Stimulated activated CD8-positive, alpha-beta memory T cell treated with anti-CD3 and anti-CD28 coated beads, Interleukin-2, amount 100 ng/mL, for 48 hours (primary cell): ENCODE results near the gene FBXW2.
"Not testable (repeated sequence)": the region's sequence is repeated elsewhere in the genome, so short reads cannot be mapped to it uniquely, and the experiment has no call there.

Experiments
- DNase-seq, 2 donors: peaks; one replicate each; pipeline ENCODE4 v3.0.0-alpha.2; 2020; ENCODE audit warnings: low read depth in 2 of 2

FBXW2 gene

DNA sequence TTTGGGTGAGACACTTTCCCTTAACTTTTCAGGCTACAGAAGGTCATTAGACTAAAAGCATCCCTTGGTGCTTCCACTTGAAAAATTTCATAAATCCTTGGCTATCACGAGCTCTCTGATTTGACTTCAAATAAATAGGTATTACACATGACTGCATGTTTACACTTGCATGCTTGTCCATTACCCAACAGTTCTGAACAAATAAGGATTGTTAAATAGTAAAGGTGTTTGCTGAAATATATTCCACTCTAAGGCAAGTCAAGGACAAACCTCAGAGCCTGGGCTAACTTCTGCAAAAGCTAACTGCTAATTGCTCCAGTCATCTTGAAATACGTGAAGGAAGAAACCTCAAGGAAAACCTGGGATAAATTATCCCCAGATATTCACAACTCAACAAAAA lies 14.5 kb downstream of the FBXW2 start:
- no peak for DNase-seq

DNA sequence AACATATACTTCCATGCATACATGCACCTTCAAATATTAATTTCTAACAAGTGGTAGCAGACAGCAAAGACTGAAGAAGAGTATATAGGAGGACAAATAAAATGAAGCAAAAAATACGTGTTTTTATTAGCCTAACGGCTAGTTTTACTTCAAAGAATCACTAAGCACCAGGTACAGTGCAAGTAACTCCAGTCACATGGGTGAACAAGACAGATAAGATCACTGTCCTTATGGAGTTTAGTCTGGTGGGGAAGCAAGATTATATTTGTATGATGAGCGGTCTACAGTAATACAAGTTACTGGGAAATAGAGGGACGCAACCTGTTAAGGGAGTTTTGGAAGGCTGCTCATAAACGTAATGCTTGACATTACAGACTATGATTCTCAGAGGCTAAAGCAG lies 16.0 kb downstream of the FBXW2 start:
- DNase-seq = no peak

DNA sequence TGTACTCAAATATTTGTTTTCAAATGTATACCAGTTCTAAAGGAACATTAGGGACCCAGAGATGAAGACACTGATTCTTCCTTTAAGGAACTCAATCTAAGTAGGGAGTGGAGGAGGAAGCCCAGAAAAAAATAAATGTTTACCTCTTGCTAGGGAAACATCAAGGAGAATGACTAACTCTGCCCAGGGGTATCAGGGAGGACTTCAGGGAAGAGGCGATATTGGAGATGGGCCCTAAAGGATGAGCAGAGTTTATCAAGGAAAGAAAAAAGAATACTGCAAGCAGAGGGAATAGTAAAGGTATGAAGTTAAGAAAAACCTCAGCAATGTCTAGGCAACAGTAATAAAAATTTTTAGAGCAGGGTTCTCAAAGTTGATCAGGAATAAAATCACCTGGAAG lies 16.4 kb downstream of the FBXW2 start:
- DNase-seq = no peak

DNA sequence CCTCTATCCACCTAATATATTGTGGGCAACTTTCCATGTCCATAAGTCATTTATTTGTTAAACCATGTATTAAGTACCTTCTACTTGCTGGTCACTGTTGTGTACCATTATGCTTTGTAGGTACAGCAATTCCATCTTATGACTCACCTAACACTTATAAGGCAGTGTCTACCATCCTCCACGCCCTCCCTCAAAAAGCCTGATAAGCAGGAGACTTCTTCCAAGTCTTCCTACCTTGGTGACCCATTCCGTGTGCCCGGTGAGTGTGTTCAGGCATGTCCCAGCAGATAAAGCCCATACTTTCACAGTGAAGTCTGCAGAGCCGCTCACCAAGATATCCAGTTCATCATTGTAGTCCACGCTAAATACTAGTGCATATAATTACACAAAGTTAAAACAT lies 17.4 kb downstream of the FBXW2 start:
- no peak for DNase-seq

DNA sequence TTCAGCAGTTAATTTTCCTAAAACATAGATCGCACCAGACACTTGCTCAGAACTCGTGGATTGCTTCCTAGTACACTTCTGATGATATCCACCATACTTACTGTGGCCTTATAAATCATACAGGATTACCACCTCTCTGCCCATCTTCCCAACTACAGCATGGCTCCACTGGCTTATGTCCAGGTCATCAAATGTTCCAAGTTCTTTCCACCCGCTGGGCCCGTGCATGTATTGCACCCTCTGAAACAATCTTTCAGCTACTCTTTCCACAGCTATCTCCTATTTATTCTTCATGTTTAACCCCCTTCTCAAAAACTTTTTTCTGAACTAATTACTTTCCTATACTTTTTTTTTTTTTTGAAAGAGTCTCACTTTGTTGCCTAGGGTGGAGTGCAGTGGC lies 18.5 kb downstream of the FBXW2 start:
- no peak for DNase-seq

DNA sequence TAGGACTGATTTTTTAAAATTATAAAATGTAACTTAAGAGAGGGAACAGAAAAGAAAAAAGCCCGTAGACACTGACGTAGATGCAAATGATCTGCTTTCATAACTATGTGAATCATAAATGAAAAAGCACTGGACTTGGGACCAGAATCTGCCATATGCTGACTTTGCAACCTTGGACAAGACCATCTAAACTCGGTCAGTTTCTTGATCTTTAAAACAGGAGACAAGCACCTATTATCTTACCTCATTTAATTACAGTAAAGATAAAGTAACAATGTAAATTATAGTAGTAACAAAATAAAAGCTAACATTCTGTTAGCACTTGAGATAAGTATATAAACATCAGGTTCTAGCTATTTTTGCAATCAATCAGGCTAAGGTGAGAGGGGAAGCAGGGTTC lies 20.0 kb downstream of the FBXW2 start:
- no peak for DNase-seq

DNA sequence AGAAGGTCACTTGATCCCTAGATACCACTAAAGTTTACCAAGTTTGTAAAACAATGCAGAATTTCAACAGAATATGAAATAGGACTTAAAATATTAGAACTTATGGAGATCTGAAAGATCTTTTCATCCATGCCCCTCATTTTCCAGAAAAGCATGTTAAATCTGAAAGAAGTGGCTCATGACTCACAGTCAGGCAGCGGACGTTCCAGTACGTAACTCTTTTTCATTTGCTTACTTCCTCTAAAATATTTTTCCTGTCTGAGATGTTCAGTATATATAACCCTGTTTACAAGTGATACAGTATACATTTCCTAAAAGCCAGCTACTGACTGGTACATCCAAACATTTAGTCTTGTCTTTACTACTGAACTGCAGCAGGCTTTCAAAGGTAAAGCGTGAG lies 22.3 kb downstream of the FBXW2 start:
- no peak for DNase-seq

DNA sequence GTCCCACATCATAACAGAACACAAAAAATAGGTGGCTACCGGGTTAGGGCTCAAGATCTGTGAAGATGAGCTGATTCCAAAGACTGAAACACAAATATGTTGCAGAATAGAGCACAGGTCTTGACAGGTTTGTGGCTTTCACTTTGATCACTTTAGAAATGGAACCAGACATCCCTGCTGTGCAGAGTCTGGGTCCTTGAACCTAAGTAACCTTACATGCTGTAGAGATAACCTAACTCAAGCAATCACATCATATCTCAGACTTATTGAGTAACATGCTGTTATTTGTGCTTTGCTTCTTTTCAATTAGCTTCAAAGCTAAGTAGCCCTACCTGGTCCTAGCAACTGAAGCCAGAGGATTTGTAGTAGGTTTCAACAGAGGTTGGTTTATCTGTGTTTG lies 24.3 kb downstream of the FBXW2 start:
- DNase-seq = no peak

DNA sequence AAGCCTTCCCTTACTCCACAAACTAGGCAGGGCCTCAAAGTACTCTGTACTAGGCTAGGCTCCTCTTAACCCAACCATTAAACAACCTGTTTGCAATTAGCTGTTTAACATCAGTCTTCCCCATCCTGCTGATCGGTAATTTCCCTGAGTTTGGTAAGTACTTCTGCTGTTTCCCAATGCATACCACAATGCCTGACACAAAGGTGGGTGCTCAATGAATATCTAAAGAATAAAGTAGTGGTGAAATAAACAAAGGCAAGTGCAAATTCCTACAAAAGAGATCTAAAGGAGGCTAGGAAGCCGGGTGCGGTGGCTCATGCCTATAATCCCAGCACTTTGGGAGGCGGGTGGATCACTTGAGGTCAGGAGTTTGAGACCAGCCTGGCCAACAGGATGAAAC lies 25.0 kb downstream of the FBXW2 start:
- DNase-seq = no peak

DNA sequence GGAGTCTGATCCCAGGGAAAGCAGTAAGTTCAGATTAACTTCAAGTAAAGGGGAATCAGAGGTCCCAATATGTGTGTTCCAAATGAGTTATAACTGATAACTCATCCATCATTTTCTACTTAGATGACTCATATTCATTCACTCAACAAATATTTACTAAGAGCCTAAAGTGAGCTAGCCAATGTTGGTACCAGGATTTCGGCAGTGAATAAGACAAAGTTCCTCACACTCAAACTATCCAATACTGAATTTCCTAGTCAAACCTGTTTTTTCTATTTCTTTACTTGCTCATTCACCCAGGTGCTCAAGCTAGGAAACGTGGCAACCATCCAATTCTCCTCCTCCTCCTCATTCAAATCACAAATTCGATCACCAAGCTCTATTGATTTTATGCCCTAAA lies 25.8 kb downstream of the FBXW2 start:
- DNase-seq = no peak

DNA sequence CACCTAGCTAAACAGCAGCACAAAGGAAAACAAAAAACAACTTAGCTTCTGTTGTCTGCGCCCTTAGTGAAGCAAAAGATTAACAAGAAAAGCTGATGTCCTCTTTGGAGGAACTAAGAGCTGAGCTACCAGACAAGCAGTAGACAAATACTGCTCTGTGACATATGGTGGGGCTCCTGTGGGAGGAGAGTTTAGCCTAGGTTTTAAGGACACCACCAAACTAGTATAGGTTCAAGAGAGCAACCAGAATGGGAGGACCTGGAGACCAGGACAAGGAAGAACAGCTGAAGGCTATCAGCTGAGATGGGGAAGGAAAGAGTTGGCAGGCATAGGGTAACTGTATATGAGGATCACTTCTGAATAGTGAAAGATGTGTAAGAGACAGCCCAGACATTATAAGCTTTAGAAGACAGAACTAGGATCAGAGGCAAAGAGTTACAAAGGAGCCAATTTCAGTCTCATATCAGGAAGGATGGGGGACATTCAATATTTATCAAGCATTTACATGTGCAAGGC lies 27.2 kb downstream of the FBXW2 start:
- no peak for DNase-seq

DNA sequence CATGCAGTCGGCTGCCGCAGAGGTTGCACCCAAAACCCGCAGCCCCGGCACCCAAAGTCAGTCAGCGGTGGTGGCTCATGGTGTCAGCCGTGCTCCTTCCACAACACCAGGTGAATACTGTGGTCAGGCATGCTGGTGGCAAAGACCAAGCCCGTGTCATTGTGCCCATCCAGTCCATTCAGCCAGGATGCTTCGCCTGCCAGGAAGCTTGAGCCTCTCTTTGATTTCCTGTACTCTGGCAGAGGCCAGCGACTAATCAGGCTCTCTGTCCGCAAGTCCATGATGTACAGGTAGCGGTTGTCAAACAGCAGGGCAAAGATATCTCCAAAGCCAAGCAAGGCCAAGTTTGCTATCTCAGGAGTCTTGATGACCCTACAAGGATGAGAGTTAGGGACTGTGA lies 28.7 kb downstream of the FBXW2 start:
- DNase-seq = no peak

DNA sequence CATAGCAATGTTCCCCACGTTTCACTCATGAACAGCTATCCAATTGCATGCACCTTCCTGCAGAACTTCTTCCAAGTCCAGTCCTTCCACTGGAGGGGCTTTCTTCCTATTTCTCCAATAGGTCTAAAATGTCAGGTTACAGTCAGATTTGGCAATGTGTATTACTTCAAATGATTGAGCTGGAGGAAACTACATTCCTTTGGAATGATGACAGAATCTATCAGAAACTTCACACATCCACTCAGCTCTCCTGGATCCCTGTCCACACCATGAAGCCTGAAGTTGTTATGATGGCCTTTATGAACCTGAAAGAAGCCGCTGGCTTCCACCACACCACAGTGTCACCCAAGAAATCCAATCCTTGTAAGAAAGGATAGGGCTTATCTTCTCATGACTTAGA lies 32.2 kb downstream of the FBXW2 start:
- no peak for DNase-seq

DNA sequence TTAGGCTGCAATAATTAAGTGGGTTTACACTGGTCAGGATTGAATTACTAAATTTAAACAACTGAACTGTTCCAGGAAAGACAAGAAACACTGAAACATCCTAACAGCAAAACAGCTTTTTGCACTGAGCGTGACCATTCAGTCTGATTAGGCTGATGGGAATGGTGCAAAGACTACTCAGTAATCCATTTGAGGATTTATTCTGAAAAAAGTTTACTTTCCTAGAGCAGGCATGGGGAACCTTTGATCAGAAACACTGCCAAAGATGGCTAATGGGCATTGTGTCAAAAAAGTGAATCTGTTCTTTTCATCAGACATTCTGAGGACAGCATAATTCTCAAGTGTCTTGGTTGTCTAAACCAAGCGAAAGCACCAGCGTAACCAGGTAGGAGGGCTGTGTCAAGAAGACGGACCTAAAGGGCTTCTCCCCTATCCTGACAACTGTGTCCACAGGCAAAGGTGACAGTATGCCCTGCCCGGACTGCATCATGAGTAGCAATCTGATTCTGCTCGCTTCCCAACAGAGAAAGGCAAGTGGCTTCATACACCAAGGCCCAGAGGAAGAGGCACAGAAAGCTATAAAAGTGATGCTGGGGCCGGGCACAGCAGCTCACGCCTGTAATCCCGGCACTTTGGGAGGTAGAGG lies 33.3 kb downstream of the FBXW2 start:
- DNase-seq = no peak

DNA sequence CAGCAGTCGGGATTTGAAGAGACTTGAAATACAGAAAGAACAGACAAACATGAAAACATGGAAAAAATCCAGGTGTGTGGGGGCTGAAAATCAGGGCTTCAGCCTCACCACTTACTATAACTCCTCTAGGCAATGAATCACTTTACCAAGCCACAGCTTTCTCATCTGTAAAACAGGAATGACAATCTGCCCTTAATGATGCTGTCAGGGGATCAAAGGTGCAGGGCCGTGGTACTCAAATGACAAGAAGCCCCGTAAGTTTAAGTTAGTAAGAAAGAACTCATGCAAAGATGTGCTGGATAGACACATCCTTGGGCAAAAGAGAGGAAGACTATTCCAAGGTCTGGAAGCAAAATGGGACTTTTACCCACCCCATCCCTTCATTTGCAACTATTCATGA lies 34.7 kb downstream of the FBXW2 start:
- no peak for DNase-seq

DNA sequence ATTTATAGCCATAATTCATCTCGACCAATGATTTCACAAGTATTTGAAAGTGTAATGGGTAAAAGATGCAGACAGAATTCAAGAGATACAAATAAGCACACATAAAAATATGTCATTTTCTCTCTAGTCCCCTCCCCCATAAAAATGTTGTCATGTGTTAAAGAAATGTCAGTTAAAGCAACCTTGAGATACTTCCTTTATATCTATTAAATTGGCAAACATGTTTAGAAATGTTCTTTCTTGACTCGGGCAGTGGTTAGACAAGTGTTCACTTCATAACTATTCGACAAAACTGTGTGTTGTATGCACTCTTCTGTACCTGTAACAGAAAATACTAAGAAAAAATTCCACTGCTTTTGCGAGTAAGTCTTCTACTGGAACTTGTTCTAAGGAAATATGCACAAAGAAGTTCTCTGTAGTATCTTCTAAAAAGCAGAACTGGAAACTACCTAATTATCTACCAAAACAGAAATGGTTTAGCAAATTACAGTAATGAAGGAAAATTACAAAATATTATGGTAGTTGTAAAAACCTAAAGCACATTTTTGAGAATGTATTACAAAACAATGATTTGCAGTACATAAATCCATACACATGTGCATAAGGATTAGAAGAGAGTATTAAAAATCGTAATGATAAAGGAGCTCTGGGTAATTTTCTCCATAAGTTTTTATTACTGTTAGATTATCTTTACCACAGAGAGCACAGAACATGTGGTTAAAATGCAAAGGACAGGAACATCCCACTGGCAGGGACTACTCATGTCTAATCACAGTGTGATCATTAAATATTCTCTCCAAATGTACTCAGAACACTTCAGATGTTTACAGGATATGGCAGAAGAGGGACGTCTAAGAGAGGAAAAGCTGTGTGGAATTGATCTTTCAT lies 35.9 kb downstream of the FBXW2 start:
- no peak for DNase-seq

DNA sequence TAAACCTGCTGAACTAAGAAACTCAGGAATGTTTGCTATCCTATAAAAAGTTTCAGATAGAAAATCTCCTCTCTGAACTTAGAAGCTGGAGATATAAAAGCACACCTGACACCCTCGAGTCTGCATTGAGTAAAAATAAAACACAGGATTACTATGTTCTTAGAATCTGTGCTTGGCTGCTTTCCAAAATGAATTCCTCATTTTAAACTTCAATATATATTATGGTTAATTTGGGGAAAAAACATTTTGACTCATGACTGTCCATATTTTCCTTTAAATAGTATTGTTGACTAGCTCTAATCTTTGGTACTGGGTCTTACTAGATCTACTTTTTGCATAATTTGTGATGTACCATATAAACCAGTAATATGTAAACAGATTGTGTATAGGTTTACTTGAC lies 36.7 kb downstream of the FBXW2 start:
- no peak for DNase-seq

DNA sequence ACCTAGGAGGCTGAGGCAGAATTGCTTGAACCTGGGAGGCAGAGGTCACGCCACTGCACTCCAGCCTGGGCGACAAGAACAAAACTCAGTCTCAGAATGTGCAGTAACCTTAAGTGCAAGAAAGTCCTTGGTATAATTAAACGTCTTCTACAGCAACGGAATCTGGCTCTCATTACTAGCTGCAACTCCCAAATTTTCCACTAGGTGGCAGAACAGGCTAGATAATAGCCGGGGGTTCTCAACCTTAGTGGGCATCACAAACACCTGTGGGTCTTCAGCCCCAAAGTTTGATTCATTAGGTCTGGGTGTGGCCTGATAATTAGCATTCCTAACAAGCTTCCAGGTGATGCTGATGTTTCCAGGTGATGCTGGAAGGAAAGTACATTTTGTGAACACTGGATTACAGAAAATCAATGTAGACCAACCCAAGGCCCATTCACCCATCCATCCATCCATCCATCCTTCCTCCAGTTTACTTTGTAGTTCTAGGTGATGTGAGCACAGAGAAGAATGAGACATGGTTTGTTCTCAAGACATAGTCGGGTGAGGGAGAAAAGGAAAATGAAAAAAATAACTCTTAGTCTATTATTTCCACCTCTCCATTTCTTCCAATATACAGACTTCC lies 37.3 kb downstream of the FBXW2 start:
- DNase-seq = peak in 1 of 2 donors; percentile 43

DNA sequence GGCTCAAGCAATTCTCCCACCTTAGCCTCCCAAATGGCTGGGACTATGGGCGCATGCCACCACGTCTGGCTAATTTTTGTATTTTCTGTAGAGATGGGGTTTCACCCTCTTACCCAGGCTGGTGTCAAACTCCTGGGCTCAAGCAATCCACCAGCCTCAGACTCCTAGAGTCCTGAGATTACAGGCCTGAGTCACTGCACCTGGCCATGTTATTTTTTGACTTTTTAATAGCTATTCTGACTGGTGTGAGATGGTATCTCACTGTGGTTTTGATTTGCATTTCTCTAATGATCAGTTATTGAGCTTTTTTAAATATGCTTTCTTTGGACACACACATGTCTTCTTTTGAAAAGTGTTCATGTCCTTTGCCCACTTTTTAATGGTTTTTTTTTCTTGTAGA lies 38.2 kb downstream of the FBXW2 start:
- DNase-seq = no peak

DNA sequence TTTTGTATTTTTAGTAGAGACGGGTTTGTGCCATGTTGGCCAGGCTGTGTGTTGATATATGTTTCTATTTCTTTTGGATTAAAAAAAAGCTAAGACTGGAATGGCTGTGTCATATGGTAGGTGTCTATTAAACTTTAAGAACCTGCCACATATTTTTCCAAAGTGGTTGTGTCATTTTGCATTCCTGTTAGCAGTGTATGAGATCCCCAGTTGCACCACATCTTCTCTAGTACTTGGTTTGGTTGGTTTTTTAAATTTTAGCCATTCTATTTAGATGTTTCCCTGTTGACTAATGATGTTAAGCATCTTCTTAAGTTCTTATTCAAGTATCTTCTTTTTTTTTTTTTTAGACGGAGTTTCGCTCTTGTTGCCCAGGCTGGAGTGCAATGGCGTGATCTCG lies 42.8 kb downstream of the FBXW2 start:
- no peak for DNase-seq

DNA sequence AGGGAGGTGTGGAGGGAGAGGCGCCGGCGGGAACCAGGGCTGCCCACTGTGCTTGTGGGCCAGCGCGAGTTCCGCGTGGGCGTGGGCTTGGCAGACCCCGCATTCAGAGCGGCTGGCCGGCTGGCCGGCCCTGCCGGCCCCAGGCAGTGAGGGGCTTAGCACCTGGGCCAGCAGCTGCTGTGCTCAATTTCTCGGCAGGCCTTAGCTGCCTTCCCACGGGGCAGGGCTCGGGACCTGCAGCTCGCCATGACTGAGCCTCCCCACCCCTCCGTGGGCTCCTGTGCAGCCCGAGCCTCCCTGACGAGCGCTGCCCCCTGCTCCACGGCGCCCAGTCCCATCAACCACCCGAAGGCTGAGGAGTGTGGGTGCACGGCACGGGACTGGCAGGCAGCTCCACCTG lies 46.9 kb downstream of the FBXW2 start:
- DNase-seq = not testable (repeated sequence)

DNA sequence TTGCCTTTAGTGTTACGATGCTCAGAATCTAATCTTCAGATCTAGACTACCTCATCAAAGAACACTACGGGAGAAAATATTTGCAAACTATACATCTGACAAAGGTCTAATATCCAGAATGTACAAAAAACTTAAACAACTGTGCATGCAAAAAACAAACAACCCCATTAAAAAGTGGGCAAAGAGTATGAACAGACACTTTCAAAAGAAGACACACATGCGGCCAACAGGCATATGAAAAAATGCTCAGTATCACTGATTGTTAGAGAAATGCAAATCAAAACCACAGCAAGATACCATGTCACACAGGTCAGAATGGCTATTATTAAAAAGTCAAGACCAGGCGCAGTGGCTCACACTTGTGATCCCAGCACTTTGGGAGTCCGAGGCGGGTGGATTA lies 47.9 kb downstream of the FBXW2 start:
- DNase-seq = no peak

DNA sequence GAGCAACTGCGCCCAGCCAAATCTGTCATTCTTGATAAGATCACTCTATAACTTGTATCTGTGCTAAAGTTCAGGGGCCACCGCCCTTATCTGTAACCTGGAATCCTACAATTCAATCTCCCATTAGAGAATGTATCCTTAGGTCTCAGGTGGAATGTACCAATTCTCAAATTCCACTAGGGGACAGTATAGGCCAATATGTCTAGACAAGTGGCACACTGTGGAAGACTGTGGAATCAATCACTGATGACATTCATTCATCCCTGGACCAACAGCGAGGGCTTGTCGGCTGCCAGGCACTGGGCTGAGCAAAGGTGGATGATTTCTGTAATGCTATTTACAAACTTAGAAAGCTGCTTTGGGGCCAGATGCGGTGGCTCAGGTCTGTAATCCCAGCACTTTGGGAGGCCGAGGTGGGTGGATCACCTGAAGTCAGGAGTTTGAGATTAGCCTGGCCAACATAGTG lies 50.2 kb downstream of the FBXW2 start:
- no peak for DNase-seq
